Raji (cell line): ENCODE measurements around the gene DCP1A.

Experiments
- POLR2A ChIP-seq: IDR thresholded peaks from 2 replicates; pipeline ENCODE4 v1.6.1; 2011; ENCODE audit warnings: low read depth, low read length, control low read depth; ENCODE audit not compliant: insufficient read depth

DCP1A gene

DNA sequence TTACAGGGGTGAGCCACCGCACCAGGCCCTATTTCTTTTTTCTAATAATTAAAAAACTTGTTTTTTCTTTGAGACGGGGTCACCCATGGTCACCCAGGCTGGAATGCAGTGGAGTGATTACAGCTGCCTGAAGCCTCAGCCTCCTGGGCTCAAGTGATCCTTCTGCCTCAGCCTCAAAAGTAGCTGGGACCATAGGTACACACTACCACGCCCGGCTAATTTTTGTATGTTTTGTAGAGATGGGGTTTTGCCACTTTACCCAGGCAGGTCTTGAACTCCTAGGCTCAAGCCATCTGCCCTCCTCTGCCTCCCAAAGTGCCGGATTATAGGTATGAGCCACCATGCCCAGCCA lies 90.7 kb downstream of the DCP1A start:
- no peak for TF ChIP-seq POLR2A

DNA sequence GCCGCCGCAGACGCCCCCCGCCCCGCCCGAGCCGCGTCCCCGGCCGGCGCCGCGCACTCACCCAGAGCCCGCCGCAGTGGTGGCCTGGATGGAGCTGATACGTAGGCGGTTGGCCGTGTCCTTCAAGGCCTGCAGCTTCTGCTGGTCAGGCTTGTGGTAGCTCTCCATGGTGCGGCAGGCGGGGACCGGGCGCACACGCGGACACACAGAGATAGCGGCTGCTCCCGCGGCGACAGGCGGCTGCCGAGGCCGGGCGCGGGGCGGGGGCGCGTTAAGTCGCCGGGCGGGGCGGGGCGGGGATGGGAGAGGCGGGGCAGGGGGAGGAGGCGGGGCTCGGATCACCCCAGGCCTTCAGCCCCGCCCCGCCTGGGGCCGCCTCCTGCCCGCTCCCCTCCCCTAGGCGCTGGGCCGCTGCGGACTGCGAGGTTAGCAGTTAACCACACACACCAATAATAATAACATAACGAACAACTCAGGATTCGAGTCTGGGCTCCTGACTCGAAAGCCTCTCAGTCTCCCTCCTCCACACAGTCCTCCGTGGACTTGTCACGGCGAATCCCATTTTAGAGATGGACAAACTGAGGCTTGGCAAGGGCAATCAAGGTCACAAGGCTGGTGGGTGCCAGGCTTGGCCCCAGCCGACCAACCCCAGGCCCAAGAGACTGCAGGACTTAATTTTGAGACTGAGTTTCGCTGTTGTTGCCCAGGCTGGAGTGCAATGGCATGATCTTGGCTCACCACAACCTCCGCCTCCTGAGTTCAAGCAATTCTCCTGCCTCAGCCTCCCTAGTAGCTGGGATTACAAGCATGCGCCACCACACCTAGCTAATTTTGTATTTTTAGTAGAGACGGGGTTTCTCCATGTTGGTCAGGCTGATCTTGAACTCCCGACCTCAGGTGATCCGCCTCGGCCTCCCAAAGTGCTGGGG lies 91.3 kb downstream of the DCP1A start, which contains the start of gene TKT:
TKT (minus strand) TSS at position 248 of the 929 bp plus-strand sequence; CDS start at position 168, 80 bp downstream.
- peak; percentile 98 for TF ChIP-seq POLR2A

DNA sequence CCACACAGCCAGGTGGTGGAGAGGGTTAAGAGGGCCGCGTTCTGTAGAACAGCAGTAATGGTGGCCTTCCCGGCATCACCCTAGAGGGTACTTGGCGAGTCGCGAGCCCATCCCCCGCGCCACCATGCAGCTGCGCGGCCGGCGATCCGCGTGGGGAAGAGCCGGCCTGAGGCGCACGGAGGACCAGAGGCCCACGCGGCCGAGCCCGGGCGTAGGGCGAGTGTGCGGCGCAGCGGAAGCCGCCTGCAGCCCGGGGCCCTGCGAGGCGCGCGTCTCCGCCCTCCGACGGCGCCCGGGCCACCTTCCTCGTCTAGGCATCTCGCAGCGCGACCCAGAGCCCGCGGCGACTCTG lies 91.9 kb downstream of the DCP1A start:
- TF ChIP-seq POLR2A: no peak

DNA sequence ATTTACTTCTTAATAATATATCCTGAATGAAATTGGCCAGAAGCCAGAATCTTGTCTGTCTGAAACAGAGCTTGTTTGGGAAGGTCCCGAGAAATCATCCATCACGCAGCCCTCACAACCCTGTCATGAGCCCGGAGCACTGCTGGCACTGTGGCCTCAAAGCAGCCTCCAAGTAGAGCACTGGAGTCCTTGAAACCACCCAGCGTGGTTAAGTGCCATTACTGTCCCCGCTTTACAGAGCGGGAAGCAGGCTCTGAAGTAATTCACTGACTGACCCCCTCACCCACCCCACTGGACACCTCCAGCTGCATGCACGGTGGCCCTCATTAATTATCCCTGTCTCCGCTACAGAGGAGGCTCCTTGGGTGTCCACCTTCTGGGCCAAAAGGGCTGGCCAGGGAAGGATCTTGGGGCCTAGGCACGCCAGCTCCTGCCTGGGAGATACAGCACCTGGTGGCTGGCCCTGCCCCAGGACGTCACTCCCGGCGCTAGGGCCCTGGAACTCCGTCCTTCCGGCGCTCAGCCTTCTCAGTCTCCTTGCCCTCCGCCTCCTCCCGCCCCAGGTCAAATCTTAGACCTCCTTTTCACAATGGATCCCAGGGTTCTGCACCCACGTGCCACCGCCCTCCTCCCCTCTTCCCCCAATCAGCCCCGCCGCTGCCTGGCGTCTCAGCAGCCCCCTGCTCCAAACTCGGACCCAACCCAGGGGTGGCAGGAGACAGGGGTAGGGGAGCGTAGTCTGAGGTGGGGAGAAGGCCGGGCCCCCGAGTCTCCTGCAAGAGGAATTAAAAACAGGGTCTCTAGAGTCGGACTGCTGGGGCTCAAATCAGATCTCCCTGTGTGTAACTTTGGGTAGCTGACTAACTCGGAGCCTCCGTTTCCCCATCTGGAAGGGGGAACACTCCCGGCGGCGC lies 92.6 kb downstream of the DCP1A start:
- TF ChIP-seq POLR2A: no peak

DNA sequence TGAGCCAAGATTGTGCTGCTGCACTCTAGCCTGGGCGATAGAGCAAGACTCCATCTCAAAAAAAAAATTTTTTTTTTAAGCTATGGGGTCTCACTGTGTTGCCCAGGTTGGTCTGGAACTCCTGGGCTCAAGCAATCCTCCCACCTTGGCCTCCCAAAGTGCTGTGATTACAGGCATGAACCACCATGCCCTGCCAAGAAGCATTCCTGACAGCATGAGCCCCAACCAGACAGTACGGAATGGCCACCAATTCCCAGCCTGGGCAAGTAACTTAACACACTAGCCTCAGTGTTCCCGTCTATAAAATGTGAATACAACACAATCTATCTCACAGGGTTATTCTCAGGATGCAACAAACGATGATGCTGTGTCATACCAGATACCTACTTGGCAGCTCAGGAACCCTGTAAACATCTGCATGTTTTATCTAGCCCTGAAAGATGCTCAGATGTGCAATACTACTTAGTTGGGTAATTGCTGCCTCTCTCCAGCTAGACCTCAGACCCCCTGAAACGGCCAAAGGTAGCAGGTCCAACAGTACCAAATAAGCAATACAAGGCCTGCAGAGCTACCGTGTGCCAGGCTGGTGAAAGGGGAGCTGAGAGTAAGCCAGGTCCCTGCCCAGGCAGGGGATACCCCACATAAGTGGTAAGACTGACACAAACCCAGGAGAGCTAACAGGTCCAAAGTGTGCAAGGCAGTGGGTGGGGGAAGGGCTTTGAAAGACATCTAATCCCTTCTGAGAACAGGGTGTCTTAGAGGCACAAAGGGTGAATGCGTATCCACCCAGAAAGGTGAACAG lies 93.4 kb downstream of the DCP1A start:
- TF ChIP-seq POLR2A: no peak

DNA sequence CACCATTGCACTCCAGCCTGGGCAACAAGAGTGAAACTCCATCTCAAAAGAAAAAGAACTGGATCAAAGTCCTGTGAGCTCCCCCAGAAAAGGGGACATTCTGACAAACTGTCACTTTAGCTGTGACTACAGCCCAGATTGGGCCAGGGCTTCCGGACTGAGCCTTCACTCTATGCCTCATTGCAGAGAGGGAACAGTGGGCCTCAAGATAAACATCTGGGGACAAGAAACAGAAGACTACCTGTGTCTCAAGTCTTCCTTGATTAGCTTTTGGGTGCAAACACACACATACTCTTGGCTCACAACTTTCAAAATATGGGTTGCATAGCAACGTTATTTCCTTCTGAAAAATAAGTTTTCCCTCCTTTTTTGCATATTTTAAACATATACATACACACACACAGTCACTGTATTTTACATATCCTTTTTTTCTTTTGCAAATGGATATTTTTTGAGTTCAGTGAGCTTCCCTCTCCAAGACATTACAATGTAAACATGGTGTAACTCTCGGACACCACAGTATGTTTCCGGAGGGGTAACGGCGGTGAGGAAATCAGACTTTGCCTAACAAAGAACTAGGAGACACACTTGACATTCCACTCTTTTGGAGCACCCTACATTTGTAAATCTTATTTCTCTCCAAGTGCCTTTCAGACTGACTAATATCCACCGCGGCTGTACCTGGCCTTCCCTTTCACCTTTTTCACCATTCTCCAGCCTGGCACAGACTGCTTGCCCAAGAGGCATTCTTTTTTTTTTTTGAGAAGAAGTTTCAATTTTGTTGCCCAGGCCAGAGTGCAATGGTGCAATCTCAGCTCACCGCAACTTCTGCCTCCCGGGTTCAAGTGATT lies 95.0 kb downstream of the DCP1A start:
- TF ChIP-seq POLR2A: no peak

DNA sequence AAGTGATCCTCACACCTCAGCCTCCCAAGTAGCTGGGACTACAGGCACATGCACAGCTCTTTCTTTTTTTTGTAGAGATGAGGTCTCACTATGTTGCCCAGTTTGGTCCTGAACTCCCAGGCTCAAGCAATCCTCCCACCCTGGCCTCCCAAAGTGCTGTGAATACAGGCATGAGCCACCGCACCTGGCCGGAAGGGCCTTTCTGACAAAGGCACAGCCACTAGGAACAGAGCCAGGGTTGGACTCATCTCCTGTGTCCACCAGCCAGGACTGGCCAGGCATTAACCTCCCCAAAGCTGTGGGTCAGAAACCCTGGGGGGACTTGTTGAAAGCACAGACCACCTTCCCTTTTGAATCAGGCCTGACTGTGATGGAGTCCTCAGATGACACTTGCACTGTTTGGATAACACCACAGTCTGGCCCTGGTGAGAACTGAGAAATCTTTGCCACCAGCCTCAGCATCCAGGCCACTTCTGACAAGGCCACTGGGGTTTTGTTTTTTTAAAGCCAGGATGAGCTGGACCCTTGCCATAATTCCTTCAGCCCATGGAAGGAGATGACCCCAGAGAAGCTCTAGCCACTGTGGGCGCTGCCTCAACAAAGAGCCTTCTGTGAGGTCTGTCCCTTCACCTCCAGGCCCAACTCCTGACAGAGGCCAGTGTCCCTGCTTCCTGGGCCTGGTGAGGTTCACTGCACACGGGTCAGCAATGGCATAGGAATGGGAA lies 96.3 kb downstream of the DCP1A start:
- TF ChIP-seq POLR2A: no peak

DNA sequence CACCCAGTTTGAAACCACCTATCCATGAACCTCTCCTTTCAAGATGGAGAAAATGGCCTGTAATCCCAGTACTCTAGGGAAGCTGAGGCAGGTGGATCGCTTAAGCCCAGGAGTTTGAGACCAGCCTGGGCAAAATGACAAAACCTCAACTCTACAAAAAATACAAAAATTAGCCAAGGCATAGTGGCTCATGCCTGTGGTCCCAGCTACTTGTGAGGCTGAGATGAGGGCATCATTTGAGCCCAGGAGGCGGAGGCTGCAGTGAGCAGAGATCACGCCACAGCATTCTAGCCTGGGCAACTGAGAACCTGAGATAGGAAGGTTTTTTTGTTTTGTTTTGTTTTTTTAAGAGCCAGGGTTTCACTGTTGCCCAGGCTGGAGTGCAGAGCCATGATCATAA lies 96.9 kb downstream of the DCP1A start:
- no peak for TF ChIP-seq POLR2A

DNA sequence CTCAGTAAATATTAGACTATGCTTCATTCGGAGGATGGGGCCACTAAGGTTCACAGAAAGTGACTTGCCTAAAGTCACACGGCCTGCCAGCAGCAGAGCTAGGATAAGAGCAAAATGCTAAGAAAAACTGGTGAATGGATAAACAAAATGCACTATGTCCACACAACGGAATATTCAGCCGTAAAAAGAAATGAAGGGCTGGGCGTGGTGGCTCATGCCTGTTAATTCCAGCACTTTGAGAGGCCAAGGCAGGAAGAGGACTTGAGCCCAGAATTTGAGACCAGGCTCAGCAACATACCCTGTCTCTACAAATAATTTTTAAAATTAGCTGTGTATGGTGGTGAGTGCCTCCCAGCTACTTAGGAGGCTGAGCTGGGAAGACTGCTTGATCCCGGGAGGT lies 99.2 kb downstream of the DCP1A start:
- TF ChIP-seq POLR2A: no peak

DNA sequence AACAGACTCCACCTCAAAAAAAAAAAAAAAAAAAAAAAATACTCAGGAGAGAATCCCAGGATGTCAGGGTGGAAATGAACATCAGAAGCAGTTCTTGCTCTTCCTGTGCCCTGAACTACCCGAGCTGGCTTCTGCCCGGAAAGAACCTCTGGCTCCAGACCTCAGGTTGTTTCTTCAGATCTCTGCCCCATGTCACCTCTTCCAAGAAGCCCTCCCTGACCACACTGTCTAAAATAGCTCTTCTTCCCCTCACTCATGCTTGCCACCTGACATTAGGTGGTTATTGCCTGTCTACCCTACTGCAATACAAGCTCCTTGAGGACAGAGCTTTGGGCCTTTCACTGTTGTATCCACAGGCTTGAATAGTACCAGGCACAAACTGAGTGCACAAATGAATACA lies 99.7 kb downstream of the DCP1A start:
- no peak for TF ChIP-seq POLR2A

DNA sequence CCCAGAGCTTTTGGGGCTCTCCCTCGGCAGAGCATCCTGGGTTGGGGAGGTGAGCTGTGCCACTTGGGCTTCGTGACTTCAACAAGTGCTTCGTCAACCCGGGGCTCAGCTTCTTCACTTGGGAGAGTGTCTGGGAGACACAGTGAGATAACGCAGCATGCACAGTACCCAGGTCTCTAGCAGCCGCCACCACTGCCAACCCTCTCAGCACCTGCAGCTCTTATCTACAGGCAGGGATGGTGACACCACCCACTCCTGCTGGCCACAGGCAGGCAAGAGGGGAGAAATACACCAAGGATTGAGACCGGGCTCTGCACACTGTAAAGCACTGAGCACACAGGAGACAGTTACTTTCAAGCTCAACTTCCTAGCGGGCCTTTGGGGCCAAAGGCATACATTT lies 103.1 kb downstream of the DCP1A start:
- TF ChIP-seq POLR2A: no peak

DNA sequence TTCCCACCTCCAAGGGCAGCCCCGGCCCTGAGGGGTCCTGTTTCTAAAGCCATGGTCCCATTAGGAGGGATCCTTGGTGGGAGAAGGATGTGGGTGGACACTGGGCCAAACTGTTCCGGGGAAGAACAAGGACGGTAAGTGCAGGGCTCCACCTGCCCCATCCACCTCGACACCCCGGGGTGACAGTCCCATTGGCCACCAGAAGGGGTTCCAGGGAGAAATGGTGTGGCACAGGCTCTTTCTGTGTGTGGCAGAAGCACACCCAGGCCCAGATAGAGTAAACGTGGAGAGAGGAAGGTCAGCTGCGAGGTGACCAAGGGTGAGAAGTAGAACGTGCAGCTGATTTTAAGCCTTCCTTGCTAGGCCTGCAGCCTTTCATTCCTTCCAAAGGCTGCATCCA lies 103.6 kb downstream of the DCP1A start:
- no peak for TF ChIP-seq POLR2A

DNA sequence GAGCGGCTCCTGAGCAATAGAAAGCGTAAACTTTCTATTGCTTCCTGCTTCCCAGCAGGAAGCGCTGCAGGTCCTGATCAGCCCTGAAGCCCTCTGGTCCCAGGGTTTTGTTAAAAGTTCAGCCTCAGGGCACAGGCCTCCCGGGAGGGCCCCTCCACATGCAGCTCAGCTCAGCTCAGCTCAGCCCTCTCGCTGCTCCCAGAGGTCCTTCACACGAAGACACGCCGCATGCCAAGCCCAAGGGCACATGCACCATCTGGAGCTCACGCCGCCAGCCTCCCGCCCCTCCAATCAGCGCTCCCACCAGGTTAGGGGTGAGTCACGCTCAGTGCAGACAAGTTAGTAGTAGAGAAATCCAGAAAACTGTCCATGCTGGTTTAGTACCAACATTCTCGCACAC lies 104.2 kb downstream of the DCP1A start:
- TF ChIP-seq POLR2A: no peak

DNA sequence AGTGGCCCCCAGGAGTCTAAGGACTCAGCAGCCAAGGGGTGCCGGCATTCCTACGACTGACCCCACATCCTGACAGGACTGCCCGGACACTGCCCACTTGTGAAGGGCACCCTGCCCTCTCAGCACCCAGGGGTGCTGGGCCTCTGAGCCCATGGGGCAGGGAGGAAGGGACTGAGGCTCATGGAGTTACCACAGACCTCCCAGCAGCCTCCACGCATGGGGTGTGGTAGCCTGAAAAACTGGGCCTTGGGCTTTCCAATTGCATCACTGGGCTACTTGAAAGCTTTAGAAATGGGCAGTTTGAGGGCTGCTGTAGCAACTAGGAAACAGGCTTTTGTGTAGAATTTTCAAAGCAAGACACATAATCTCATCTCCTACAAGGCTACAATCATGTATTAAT lies 104.7 kb downstream of the DCP1A start:
- no peak for TF ChIP-seq POLR2A
